NCI-H1105 (cell line): ENCODE measurements around the gene GNAQ.
"Not testable (repeated sequence)": the region's sequence is repeated elsewhere in the genome, so short reads cannot be mapped to it uniquely, and the experiment has no call there.

ENCODE experiments used
- DNase-seq: peaks from one replicate; lab custom pipeline; 2025; lab: John Stamatoyannopoulos, UW

GNAQ gene

GRCh38 chr9:77877976-77878375, 153.6 kb downstream of the GNAQ start:
- DNase-seq: no peak

GRCh38 chr9:77876590-77876989, 155.0 kb downstream of the GNAQ start:
- no peak for DNase-seq

GRCh38 chr9:77876091-77876490, 155.5 kb downstream of the GNAQ start:
- no peak for DNase-seq

DNA sequence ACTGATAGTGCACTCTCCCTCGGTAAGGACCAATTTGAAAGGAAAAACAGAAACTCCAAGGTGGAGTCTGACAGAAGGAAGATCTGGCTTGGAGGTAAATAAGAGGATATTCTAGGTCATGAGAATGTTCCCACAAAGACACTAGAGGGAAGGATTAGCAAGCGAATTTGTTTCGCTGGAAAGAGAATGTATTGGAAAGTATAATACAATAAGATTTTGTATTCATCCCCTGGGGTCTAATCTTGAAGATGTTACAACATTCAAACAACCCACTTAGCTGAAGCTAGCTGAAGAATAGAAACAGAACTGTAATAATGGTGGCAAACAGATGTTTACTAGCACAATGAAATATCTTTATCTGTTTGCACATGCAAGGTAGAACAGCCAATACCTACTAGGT, 158.7 kb downstream of the GNAQ start:
- DNase-seq: no peak

DNA sequence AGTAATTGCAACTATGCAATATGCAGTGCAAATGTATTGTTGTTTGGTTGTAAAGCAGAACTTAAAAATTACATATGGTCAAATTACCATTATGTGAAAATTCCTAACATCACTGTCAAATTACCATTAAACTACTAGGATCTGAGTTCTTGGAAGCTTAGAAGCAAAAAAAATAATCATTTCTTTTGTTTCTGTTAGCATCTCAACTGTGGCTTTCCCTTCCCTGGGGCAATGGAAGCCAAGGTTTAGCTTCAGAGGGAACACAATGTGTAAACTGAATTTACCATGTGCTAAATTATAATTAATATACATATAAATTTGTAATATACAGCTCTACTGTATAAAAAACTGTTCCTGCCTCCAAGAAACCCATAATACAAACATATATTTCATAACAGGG, 159.4 kb downstream of the GNAQ start:
- no peak for DNase-seq

DNA sequence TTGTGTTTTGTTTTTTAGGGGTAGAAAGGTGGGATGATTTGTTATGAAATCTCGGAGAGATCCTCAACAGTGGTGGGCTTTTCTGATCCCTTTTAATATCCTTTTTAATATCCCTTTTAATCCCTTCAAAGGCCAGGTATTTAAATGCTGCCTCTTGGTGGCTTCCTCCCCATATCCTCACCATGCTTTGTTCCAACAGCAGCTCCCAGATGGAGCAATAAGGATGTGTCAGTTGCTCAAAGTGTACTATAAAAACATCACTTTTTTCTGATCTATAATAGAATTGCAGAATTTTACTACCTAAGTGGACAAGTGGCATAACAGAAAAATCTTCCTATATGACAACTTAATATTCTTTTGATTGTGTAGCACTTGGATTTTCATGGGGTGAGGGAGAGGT, 160.1 kb downstream of the GNAQ start:
- no peak for DNase-seq

DNA sequence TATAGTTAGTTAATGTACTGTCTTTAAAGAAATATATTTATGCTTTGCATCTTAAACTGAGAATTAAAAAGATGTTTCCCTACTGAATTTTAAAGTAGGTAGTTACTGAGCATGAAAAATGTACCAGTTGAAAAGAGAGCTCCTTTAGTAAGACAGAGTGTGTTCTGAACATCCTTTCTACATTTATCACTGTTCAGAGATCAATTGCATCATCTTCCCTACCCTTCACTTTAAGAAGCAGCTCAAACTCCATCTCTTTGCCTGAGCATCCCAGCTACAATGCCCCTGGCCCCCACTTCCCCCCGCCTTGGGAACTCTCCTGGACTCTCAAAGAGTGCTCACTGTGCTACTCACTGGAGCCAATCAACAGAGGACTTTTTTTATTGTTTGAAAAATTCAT, 164.7 kb downstream of the GNAQ start:
- no peak for DNase-seq

DNA sequence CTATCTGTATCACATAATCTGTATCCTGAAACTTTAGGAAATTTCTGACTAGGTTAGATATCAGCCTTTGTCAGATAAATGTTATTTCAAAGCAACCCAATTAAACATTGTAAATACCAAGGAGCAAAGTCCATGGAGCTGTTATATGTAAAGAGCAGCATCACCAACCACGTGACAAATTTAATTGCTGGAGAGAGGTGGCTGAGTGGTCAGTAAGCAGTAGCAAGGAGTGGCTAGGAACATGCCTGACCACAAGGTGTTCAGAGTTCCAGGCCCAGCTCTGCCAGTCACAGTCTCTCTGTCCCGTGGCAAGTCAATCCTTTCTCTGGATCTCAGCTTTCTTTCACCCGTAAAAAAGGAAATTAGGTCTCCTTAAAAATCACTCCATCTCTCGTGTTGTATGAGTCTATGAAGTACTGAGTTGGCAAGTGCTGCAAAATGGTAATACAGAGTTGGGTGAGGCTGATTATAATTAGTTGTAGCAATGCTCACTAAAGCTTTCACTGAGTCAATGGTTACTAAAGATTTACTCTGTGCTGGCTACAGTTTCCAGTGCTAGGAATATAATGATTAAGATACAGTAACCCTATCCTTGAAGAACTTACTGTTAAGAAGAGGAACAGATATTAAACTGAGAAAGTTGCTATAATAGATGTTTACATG, 166.1 kb downstream of the GNAQ start:
- no peak for DNase-seq

GRCh38 chr9:77864211-77864889, 167.3 kb downstream of the GNAQ start:
- no peak for DNase-seq

- DNase-seq: not testable (repeated sequence)
These were observed 168.0 kb downstream of the GNAQ start for GRCh38 chr9:77863638-77864037.

DNA sequence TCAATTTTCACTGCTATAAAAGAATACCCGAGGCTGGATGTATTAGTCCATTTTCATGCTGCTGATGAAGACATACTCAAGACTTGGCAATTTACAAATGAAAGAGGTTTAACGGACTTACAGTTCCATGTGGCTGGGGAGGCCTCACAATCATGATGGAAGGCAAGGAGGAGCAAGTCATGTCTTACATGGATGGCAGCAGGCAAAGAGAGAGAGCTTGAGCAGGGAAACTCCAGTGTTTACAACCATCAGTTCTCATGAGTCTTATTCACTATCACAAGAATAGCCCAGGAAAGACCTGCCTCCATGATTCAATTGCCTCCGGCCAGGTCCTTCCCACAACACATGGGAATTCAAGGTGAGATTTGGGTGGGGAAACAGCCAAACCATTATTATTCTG, 170.7 kb downstream of the GNAQ start:
- DNase-seq: not testable (repeated sequence)

- DNase-seq: no peak
These were observed 173.9 kb downstream of the GNAQ start for GRCh38 chr9:77857513-77858259.

DNA sequence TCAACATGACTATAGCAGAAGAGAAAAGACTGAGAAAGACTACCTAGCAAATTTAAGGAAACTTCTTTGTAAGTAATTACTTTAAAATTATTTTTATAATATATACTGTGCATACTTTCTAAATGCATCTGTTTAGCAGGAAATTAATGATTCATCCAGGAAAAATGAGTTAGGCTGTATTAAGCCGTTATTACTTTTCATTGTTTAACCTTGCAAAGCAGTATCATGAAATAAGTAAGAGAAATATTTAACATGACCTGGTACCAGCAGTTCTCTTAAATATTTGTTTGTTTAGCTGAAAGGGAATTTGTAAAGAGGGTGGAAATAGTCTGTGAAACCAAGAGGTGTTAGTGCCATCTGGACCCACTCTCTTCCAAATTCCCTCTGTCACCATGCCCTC, 175.0 kb downstream of the GNAQ start:
- DNase-seq: no peak

GRCh38 chr9:77854916-77855311, 176.7 kb downstream of the GNAQ start:
- DNase-seq: no peak

- no peak for DNase-seq
These were observed 177.2 kb downstream of the GNAQ start for GRCh38 chr9:77854258-77854915.

- DNase-seq: no peak
These were observed 177.9 kb downstream of the GNAQ start for GRCh38 chr9:77853716-77854115.

- DNase-seq: no peak
These were observed 179.6 kb downstream of the GNAQ start for GRCh38 chr9:77851882-77852595.

DNA sequence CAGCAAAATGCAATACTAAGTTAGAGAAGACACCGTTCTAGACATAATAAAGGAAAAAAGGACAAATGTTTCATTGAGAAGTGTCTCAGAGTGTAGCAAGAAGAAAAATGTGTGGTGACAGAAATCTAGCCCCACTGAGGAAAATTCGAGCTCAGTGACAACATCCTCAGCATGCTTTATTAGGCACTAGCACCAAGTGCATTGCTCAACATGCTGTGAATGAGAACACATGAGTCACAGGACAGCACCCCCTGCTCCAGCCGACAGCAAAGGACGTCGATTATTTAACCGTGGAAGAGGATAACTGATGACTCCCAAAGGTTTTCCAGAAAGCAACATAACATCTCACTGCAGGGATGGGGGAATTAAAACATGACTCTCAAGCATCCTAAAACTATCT, 182.7 kb downstream of the GNAQ start:
- DNase-seq: no peak

DNA sequence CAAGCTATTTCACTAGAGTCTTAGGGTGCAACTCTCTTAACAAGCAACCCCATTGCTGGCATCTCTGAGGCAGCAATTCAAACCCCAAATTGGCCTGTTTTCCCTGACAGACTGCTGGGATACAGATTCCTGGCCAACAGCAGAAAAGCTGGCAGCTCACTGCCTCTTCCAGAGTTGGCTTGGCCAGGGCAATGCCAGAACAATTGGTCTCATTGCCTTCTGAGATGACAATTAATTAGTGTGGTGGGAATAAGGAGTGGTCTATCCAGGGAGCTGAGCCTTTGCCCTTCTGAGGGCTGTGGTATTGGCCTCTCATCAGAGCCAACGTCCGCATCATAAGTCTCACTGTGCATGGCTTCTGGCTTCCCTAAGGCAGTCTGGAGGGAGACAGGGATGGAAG, 183.2 kb downstream of the GNAQ start:
- no peak for DNase-seq

- no peak for DNase-seq
These were observed 184.0 kb downstream of the GNAQ start for GRCh38 chr9:77847626-77848025.

DNA sequence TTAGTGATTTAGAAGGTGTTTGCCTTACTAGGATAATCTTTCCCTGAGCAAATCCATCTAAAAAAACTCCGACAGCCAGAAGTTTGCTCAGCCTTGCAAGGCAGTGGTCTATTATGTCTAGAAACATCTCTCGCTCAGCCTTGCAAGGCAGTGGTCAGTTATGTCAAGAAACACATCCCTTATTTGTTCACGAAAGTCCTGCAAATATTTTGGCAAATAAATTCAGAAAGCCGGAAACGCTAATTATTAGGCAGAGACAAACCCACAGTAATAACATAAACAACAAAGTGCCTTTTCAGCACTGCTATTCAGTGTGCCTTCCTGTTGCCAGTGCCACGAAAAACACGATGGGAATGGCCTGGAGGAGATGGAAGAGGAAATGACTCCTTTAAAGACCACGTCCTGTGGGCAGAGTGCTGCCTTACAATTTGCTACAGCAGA, 184.5 kb downstream of the GNAQ start:
- DNase-seq: no peak

DNA sequence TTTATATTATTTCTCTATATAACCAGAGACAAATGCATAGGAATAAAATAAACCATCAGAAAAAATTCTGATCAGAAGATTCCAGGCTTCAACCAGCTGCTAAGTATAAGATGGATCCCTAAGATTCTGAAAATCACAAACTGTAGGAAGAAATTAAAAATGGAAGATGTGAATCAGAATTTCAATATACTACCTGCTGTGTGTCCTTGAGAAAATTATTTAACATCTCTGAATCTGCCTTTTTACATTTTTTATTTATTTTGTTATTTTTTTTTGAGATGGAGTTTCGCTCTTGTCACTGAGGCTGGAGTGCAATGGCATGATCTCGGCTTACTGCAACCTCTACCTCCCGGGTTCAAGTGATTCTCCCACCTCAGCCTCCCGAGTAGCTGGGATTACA, 187.2 kb downstream of the GNAQ start:
- no peak for DNase-seq
